ENCODE results near the gene VWA3B. TPM values are rescaled to one million over a fixed set of nuclear protein-coding genes. Genes with fewer than 3 reads are reported as not detected.

Gene VWA3B
- total RNA-seq, 1 experiment from 2014 or later = not detected

GRCh38 chr2:98240786-98241398 is 153.9 kb downstream of the VWA3B start:
- no peaks in the 10 kb centered on the region for H3K27me3 ChIP-seq (ENCODE audit: insufficient read depth, low read length)
- H3K9me3 ChIP-seq (ENCODE audit: control insufficient read depth, low read depth, low read length) = no peaks in the 10 kb centered on the region
- H4K20me1 ChIP-seq (ENCODE audit: control insufficient read depth, insufficient read depth, insufficient read length) = no peaks in the 10 kb centered on the region
- no peaks in the 10 kb centered on the region for H3K36me3 Mint-ChIP-seq (ENCODE audit: insufficient read depth in 1 of 3, low read depth in 3 of 3)
- WGBS (ENCODE audit: extremely low coverage, insufficient read length, low lambda C conversion rate) = no CpG with 5 or more reads among the region's 3 CpGs
- H3K27ac ChIP-seq (ENCODE audit: insufficient read length, low read depth, low read length) = no peak overlapping the region
- no peak overlapping the region for H3K14ac ChIP-seq (ENCODE audit: insufficient read depth, low read length)
- no peak overlapping the region for H3K9ac ChIP-seq (ENCODE audit: extremely low read depth, insufficient read length, low read length)
- H3K79me1 ChIP-seq (ENCODE audit: insufficient read depth, low read depth, low read length, poor library complexity, severe bottlenecking) = no peaks in the 10 kb centered on the region
- TF ChIP-seq, protein P1, sequence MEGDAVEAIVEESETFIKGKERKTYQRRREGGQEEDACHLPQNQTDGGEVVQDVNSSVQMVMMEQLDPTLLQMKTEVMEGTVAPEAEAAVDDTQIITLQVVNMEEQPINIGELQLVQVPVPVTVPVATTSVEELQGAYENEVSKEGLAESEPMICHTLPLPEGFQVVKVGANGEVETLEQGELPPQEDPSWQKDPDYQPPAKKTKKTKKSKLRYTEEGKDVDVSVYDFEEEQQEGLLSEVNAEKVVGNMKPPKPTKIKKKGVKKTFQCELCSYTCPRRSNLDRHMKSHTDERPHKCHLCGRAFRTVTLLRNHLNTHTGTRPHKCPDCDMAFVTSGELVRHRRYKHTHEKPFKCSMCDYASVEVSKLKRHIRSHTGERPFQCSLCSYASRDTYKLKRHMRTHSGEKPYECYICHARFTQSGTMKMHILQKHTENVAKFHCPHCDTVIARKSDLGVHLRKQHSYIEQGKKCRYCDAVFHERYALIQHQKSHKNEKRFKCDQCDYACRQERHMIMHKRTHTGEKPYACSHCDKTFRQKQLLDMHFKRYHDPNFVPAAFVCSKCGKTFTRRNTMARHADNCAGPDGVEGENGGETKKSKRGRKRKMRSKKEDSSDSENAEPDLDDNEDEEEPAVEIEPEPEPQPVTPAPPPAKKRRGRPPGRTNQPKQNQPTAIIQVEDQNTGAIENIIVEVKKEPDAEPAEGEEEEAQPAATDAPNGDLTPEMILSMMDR (conservative IDR thresholded peaks at IDR 0.05) = no peak
- no peak overlapping the region for H2AK5ac ChIP-seq (ENCODE audit: insufficient read length, low read length)
- H2BK120ac ChIP-seq (ENCODE audit: low read depth, low read length, poor library complexity, severe bottlenecking) = no peak overlapping the region
- H3T11ph ChIP-seq (ENCODE audit: low read length) = no peak overlapping the region
- H4K91ac ChIP-seq (ENCODE audit: insufficient read length, low read depth, low read length) = no peak overlapping the region
- H3K23ac ChIP-seq (ENCODE audit: insufficient read length, low read depth, low read length) = no peak overlapping the region
- no peak overlapping the region for H3K4ac ChIP-seq (ENCODE audit: low read depth, low read length)
- H3K79me2 ChIP-seq (ENCODE audit: insufficient read depth, low read length) = no peaks in the 10 kb centered on the region
- peaks cover 4% of the 10 kb centered on the region in 2 experiments; a peak in 3 of 4 replicates for H3K4me1 Mint-ChIP-seq
- no peak overlapping the region for H2BK15ac ChIP-seq (ENCODE audit: low read depth, low read length)
- no peak overlapping the region for H2BK20ac ChIP-seq (ENCODE audit: low read depth, low read length, poor library complexity, severe bottlenecking)
- no peak overlapping the region for H2BK12ac ChIP-seq (ENCODE audit: insufficient read length, low read depth, low read length)
- no peak overlapping the region for H3K56ac ChIP-seq (ENCODE audit: insufficient read length, low read depth, low read length)
- H4K8ac ChIP-seq (replicated peaks; ENCODE audit: insufficient read length, low read depth, low read length) = no peak overlapping the region
- H3K23me2 ChIP-seq (ENCODE audit: insufficient read length, low read depth, low read length, poor library complexity, severe bottlenecking) = no peaks in the 10 kb centered on the region
- no peak overlapping the region for H3K4me2 ChIP-seq (ENCODE audit: insufficient read depth, insufficient read length, low read length)
- DNase-seq = no peak
- H4K5ac ChIP-seq (ENCODE audit: insufficient read length, low read depth, low read length) = no peak overlapping the region
- H2BK5ac ChIP-seq (ENCODE audit: insufficient read length, low read length) = no peak overlapping the region
- H2AFZ ChIP-seq (ENCODE audit: low read length) = no peak overlapping the region
- no peaks in the 10 kb centered on the region for H3K4me1 ChIP-seq (ENCODE audit: insufficient read depth, low read length)
- no peaks in the 10 kb centered on the region for H3K9me3 Mint-ChIP-seq
- no peak overlapping the region for H3K4me3 Mint-ChIP-seq
- no peak overlapping the region for H3K18ac ChIP-seq (ENCODE audit: insufficient read length, low read depth, low read length)
- peak overlapping the region in 1 of 3 experiments; percentile 19; a peak in 1 of 7 replicates for H3K27ac Mint-ChIP-seq
- H3K27me3 Mint-ChIP-seq (ENCODE audit: low read depth) = peaks cover 2% of the 10 kb centered on the region
